Measurements from ENCODE around the gene PHACTR4. TPM values are rescaled to one million over a fixed set of nuclear protein-coding genes. Genes with fewer than 3 reads are reported as not detected.
A peak's percentile ranks its signal among the peaks of the same experiment; 100 is the strongest.

Gene PHACTR4
- total RNA-seq, 1 experiment from 2014 or later, result 10.0 TPM

GRCh38 chr1:28426831-28427230 is 57.3 kb downstream of the PHACTR4 start:
- Histone ChIP-seq H3K79me2 (ENCODE audit: low read length) (peaks cover 43% of the 10 kb centered on the region), H2AFZ (ENCODE audit: low read length) (no peak overlapping the region), H3K4me1 (ENCODE audit: low read length) (peaks cover 19% of the 10 kb centered on the region)

GRCh38 chr1:28428012-28428411 is 58.5 kb downstream of the PHACTR4 start:
- Histone ChIP-seq H3K9me3 (ENCODE audit: low read length) (no peaks in the 10 kb centered on the region), H3K9ac (ENCODE audit: low read length) (no peak overlapping the region), H3K9me2 (replicated peaks; ENCODE audit: insufficient read depth, low read length) (no peaks in the 10 kb centered on the region), H4K20me1 (ENCODE audit: insufficient read depth, low read depth, low read length) (no peaks in the 10 kb centered on the region), H3K27me3 (ENCODE audit: low read length) (no peaks in the 10 kb centered on the region), H3K27ac (ENCODE audit: low read length) (peak overlapping the region; percentile 59), H3K4me2 (ENCODE audit: low read depth, low read length, poor library complexity, severe bottlenecking) (peak overlapping the region; percentile 51), H3K36me3 (ENCODE audit: insufficient read depth, low read length) (no peaks in the 10 kb centered on the region), H3K79me2 (ENCODE audit: low read length) (peaks cover 43% of the 10 kb centered on the region), H2AFZ (ENCODE audit: low read length) (no peak overlapping the region), H3K4me3 (ENCODE audit: low read length) (no peak overlapping the region), H3K4me1 (ENCODE audit: low read length) (peaks cover 26% of the 10 kb centered on the region)
- DNase-seq, result peak; percentile 62

More at GRCh38 chr1:28426831-28427230, 57.3 kb downstream of the PHACTR4 start:
- H3K27ac ChIP-seq (ENCODE audit: low read length), result no peak overlapping the region
- DNase-seq, result no peak
- no peaks in the 10 kb centered on the region for H3K9me2 ChIP-seq (replicated peaks; ENCODE audit: insufficient read depth, low read length)
- H3K9ac ChIP-seq (ENCODE audit: low read length), result no peak overlapping the region
- no peaks in the 10 kb centered on the region for H4K20me1 ChIP-seq (ENCODE audit: insufficient read depth, low read depth, low read length)
- no peak overlapping the region for H3K4me3 ChIP-seq (ENCODE audit: low read length)
- no peaks in the 10 kb centered on the region for H3K9me3 ChIP-seq (ENCODE audit: low read length)
- H3K36me3 ChIP-seq (ENCODE audit: insufficient read depth, low read length), result no peaks in the 10 kb centered on the region
- H3K4me2 ChIP-seq (ENCODE audit: low read depth, low read length, poor library complexity, severe bottlenecking), result no peak overlapping the region
- no peaks in the 10 kb centered on the region for H3K27me3 ChIP-seq (ENCODE audit: low read length)

- no peaks in the 10 kb centered on the region for H3K9me2 ChIP-seq (replicated peaks; ENCODE audit: insufficient read depth, low read length)
- H3K9ac ChIP-seq (ENCODE audit: low read length), result no peak overlapping the region
- peaks cover 44% of the 10 kb centered on the region for H3K79me2 ChIP-seq (ENCODE audit: low read length)
- no peak for DNase-seq
- H3K36me3 ChIP-seq (ENCODE audit: insufficient read depth, low read length), result no peaks in the 10 kb centered on the region
- H4K20me1 ChIP-seq (ENCODE audit: insufficient read depth, low read depth, low read length), result no peaks in the 10 kb centered on the region
- no peak overlapping the region for H2AFZ ChIP-seq (ENCODE audit: low read length)
- no peak overlapping the region for H3K4me3 ChIP-seq (ENCODE audit: low read length)
- H3K27me3 ChIP-seq (ENCODE audit: low read length), result no peaks in the 10 kb centered on the region
- H3K9me3 ChIP-seq (ENCODE audit: low read length), result no peaks in the 10 kb centered on the region
- H3K27ac ChIP-seq (ENCODE audit: low read length), result peak overlapping the region; percentile 59; the same call in 1 of the 2 replicates
- no peak overlapping the region for H3K4me2 ChIP-seq (ENCODE audit: low read depth, low read length, poor library complexity, severe bottlenecking)
- peaks cover 27% of the 10 kb centered on the region for H3K4me1 ChIP-seq (ENCODE audit: low read length)
Observed at GRCh38 chr1:28428990-28429520, 59.5 kb downstream of the PHACTR4 start.

GRCh38 chr1:28436211-28436769 is 66.8 kb downstream of the PHACTR4 start:
- peaks cover 12% of the 10 kb centered on the region for H3K4me1 ChIP-seq (ENCODE audit: low read length)
- H3K79me2 ChIP-seq (ENCODE audit: low read length), result peaks cover 49% of the 10 kb centered on the region
- no peak overlapping the region for H2AFZ ChIP-seq (ENCODE audit: low read length)
- no peaks in the 10 kb centered on the region for H3K27me3 ChIP-seq (ENCODE audit: low read length)
- H4K20me1 ChIP-seq (ENCODE audit: insufficient read depth, low read depth, low read length), result no peaks in the 10 kb centered on the region
- no peak overlapping the region for H3K27ac ChIP-seq (ENCODE audit: low read length)
- no peak overlapping the region for H3K4me3 ChIP-seq (ENCODE audit: low read length)
- no peaks in the 10 kb centered on the region for H3K36me3 ChIP-seq (ENCODE audit: insufficient read depth, low read length)
- H3K9me3 ChIP-seq (ENCODE audit: low read length), result no peaks in the 10 kb centered on the region
- no peak overlapping the region for H3K9ac ChIP-seq (ENCODE audit: low read length)
- no peaks in the 10 kb centered on the region for H3K9me2 ChIP-seq (replicated peaks; ENCODE audit: insufficient read depth, low read length)
- H3K4me2 ChIP-seq (ENCODE audit: low read depth, low read length, poor library complexity, severe bottlenecking), result no peak overlapping the region
- no peak for DNase-seq

- Histone ChIP-seq H3K36me3 (ENCODE audit: insufficient read depth, low read length) (no peaks in the 10 kb centered on the region), H3K4me1 (ENCODE audit: low read length) (peaks cover 12% of the 10 kb centered on the region), H3K4me3 (ENCODE audit: low read length) (no peak overlapping the region), H3K9me3 (ENCODE audit: low read length) (no peaks in the 10 kb centered on the region), H2AFZ (ENCODE audit: low read length) (no peak overlapping the region), H3K27ac (ENCODE audit: low read length) (no peak overlapping the region), H3K9ac (ENCODE audit: low read length) (no peak overlapping the region), H3K4me2 (ENCODE audit: low read depth, low read length, poor library complexity, severe bottlenecking) (no peak overlapping the region), H3K79me2 (ENCODE audit: low read length) (peaks cover 54% of the 10 kb centered on the region), H3K9me2 (replicated peaks; ENCODE audit: insufficient read depth, low read length) (no peaks in the 10 kb centered on the region), H3K27me3 (ENCODE audit: low read length) (no peaks in the 10 kb centered on the region), H4K20me1 (ENCODE audit: insufficient read depth, low read depth, low read length) (no peaks in the 10 kb centered on the region)
- DNase-seq, result no peak
Observed at GRCh38 chr1:28437264-28437923, 67.9 kb downstream of the PHACTR4 start.

- H3K9ac ChIP-seq (ENCODE audit: low read length), result no peak overlapping the region
Observed at GRCh38 chr1:28437924-28438699, 68.6 kb downstream of the PHACTR4 start.

GRCh38 chr1:28439320-28439719 is 69.8 kb downstream of the PHACTR4 start:
- peaks cover 48% of the 10 kb centered on the region for H3K79me2 ChIP-seq (ENCODE audit: low read length)

More at GRCh38 chr1:28437924-28438699, 68.6 kb downstream of the PHACTR4 start:
- Histone ChIP-seq H2AFZ (ENCODE audit: low read length) (no peak overlapping the region), H3K9me2 (replicated peaks; ENCODE audit: insufficient read depth, low read length) (no peaks in the 10 kb centered on the region), H3K27ac (ENCODE audit: low read length) (no peak overlapping the region), H3K4me2 (ENCODE audit: low read depth, low read length, poor library complexity, severe bottlenecking) (no peak overlapping the region), H4K20me1 (ENCODE audit: insufficient read depth, low read depth, low read length) (no peaks in the 10 kb centered on the region), H3K4me1 (ENCODE audit: low read length) (peaks cover 5% of the 10 kb centered on the region; the same call in 1 of the 2 replicates), H3K4me3 (ENCODE audit: low read length) (no peak overlapping the region), H3K36me3 (ENCODE audit: insufficient read depth, low read length) (no peaks in the 10 kb centered on the region), H3K79me2 (ENCODE audit: low read length) (peaks cover 49% of the 10 kb centered on the region), H3K9me3 (ENCODE audit: low read length) (no peaks in the 10 kb centered on the region), H3K27me3 (ENCODE audit: low read length) (no peaks in the 10 kb centered on the region)
- no peak for DNase-seq

GRCh38 chr1:28441674-28442073 is 72.1 kb downstream of the PHACTR4 start:
- Histone ChIP-seq H3K27ac (ENCODE audit: low read length) (no peak overlapping the region), H3K79me2 (ENCODE audit: low read length) (peaks cover 41% of the 10 kb centered on the region), H3K4me1 (ENCODE audit: low read length) (peaks cover 5% of the 10 kb centered on the region; the same call in 1 of the 2 replicates), H3K4me3 (ENCODE audit: low read length) (no peak overlapping the region), H3K9ac (ENCODE audit: low read length) (no peak overlapping the region), H2AFZ (ENCODE audit: low read length) (no peak overlapping the region), H3K9me2 (replicated peaks; ENCODE audit: insufficient read depth, low read length) (no peaks in the 10 kb centered on the region), H3K9me3 (ENCODE audit: low read length) (no peaks in the 10 kb centered on the region), H3K36me3 (ENCODE audit: insufficient read depth, low read length) (no peaks in the 10 kb centered on the region), H3K27me3 (ENCODE audit: low read length) (no peaks in the 10 kb centered on the region), H3K4me2 (ENCODE audit: low read depth, low read length, poor library complexity, severe bottlenecking) (no peak overlapping the region), H4K20me1 (ENCODE audit: insufficient read depth, low read depth, low read length) (no peaks in the 10 kb centered on the region)
- DNase-seq, result no peak

More at GRCh38 chr1:28439320-28439719, 69.8 kb downstream of the PHACTR4 start:
- Histone ChIP-seq H4K20me1 (ENCODE audit: insufficient read depth, low read depth, low read length) (no peaks in the 10 kb centered on the region), H3K4me2 (ENCODE audit: low read depth, low read length, poor library complexity, severe bottlenecking) (no peak overlapping the region), H3K36me3 (ENCODE audit: insufficient read depth, low read length) (no peaks in the 10 kb centered on the region), H3K9me2 (replicated peaks; ENCODE audit: insufficient read depth, low read length) (no peaks in the 10 kb centered on the region), H3K9ac (ENCODE audit: low read length) (no peak overlapping the region), H3K9me3 (ENCODE audit: low read length) (no peaks in the 10 kb centered on the region), H2AFZ (ENCODE audit: low read length) (no peak overlapping the region), H3K27ac (ENCODE audit: low read length) (no peak overlapping the region; the same call in 1 of the 2 replicates), H3K27me3 (ENCODE audit: low read length) (no peaks in the 10 kb centered on the region), H3K4me1 (ENCODE audit: low read length) (peaks cover 5% of the 10 kb centered on the region; the same call in 1 of the 2 replicates), H3K4me3 (ENCODE audit: low read length) (no peak overlapping the region)
- DNase-seq, result no peak

Data from Karpas-422 (cell line).